ENCODE measurements around the gene C7orf25.
"Not testable (repeated sequence)": the region's sequence is repeated elsewhere in the genome, so short reads cannot be mapped to it uniquely, and the experiment has no call there.

C7orf25 gene

GRCh38 chr7:42913591-42913990, 1.7 kb upstream of the C7orf25 start:
- peak; percentile 50 for ATAC-seq
- no peaks in the 10 kb centered on the region for H3K9me3 Mint-ChIP-seq
- H3K4me1 Mint-ChIP-seq, result peaks cover 62% of the 10 kb centered on the region

GRCh38 chr7:42910306-42910705, 1.6 kb downstream of the C7orf25 start:
- no peak for DNase-seq
- H3K27me3 Mint-ChIP-seq, result no peaks in the 10 kb centered on the region
- H3K4me3 Mint-ChIP-seq, result peak overlapping the region in 1 of 2 donors; percentile 99
- no peaks in the 10 kb centered on the region for H3K9me3 Mint-ChIP-seq
- ATAC-seq, result no peak
- H3K27ac Mint-ChIP-seq, result no peak overlapping the region
- H3K4me1 Mint-ChIP-seq, result peaks cover 78% of the 10 kb centered on the region

More at GRCh38 chr7:42913591-42913990, 1.7 kb upstream of the C7orf25 start:
- no peak for DNase-seq
- H3K27ac Mint-ChIP-seq, result peak overlapping the region in 1 of 2 donors; percentile 88
- no peaks in the 10 kb centered on the region for H3K27me3 Mint-ChIP-seq
- H3K4me3 Mint-ChIP-seq, result peak overlapping the region; percentile 84 to 89

GRCh38 chr7:42907316-42907715, 4.6 kb downstream of the C7orf25 start:
- ATAC-seq (no peak), DNase-seq (no peak)
- Mint-ChIP-seq H3K4me3 (no peak overlapping the region), H3K27me3 (no peaks in the 10 kb centered on the region), H3K27ac (no peak overlapping the region), H3K4me1 (peaks cover 48% of the 10 kb centered on the region), H3K9me3 (no peaks in the 10 kb centered on the region)

GRCh38 chr7:42906181-42906580, 5.7 kb downstream of the C7orf25 start:
- Mint-ChIP-seq H3K27ac (no peak overlapping the region), H3K4me1 (peaks cover 41% of the 10 kb centered on the region), H3K9me3 (no peaks in the 10 kb centered on the region), H3K4me3 (no peak overlapping the region), H3K27me3 (no peaks in the 10 kb centered on the region)
- no peak for DNase-seq
- no peak for ATAC-seq

- peaks cover 11% of the 10 kb centered on the region for H3K4me1 Mint-ChIP-seq
- H3K4me3 Mint-ChIP-seq, result no peak overlapping the region
- H3K27me3 Mint-ChIP-seq, result no peaks in the 10 kb centered on the region
- H3K27ac Mint-ChIP-seq, result no peak overlapping the region
- ATAC-seq (no peak), DNase-seq (no peak)
- H3K9me3 Mint-ChIP-seq, result peaks cover 0 to 6% of the 10 kb centered on the region in 2 donors
These were observed 9.5 kb downstream of the C7orf25 start for GRCh38 chr7:42902331-42902730.

- ATAC-seq (no peak), DNase-seq (no peak)
- H3K4me1 Mint-ChIP-seq, result peaks cover 3% of the 10 kb centered on the region
- no peaks in the 10 kb centered on the region for H3K27me3 Mint-ChIP-seq
- H3K27ac Mint-ChIP-seq, result no peak overlapping the region
- peaks cover 6 to 15% of the 10 kb centered on the region in 2 donors for H3K9me3 Mint-ChIP-seq
- no peak overlapping the region for H3K4me3 Mint-ChIP-seq
These were observed 11.0 kb downstream of the C7orf25 start for GRCh38 chr7:42900842-42901241.

- H3K27me3 Mint-ChIP-seq, result no peaks in the 10 kb centered on the region
These were observed 18.3 kb downstream of the C7orf25 start for GRCh38 chr7:42893346-42894240.

GRCh38 chr7:42886893-42887505, 24.9 kb downstream of the C7orf25 start:
- ATAC-seq (no peak), DNase-seq (no peak)
- Mint-ChIP-seq H3K9me3 (no peaks in the 10 kb centered on the region), H3K27me3 (no peaks in the 10 kb centered on the region), H3K27ac (peak overlapping the region in 1 of 2 donors; percentile 55), H3K4me3 (peak overlapping the region; percentile 48 to 87), H3K4me1 (peaks cover 29% of the 10 kb centered on the region)

More at GRCh38 chr7:42893346-42894240, 18.3 kb downstream of the C7orf25 start:
- H3K4me3 Mint-ChIP-seq, result no peak overlapping the region
- H3K4me1 Mint-ChIP-seq, result peaks cover 9% of the 10 kb centered on the region
- H3K27ac Mint-ChIP-seq, result no peak overlapping the region
- peaks cover 21 to 36% of the 10 kb centered on the region in 2 donors for H3K9me3 Mint-ChIP-seq
- no peak for ATAC-seq
- DNase-seq, result no peak

GRCh38 chr7:42886129-42886528, 25.7 kb downstream of the C7orf25 start:
- Mint-ChIP-seq H3K27me3 (no peaks in the 10 kb centered on the region), H3K4me3 (no peak overlapping the region), H3K4me1 (peaks cover 29% of the 10 kb centered on the region), H3K27ac (no peak overlapping the region), H3K9me3 (no peaks in the 10 kb centered on the region)
- ATAC-seq (no peak), DNase-seq (no peak)

GRCh38 chr7:42885183-42885582, 26.7 kb downstream of the C7orf25 start:
- not testable (repeated sequence) for H3K27me3 Mint-ChIP-seq, H3K4me3 Mint-ChIP-seq, ATAC-seq, DNase-seq, H3K27ac Mint-ChIP-seq, H3K9me3 Mint-ChIP-seq
- H3K4me1 Mint-ChIP-seq, result peaks cover 29% of the 10 kb centered on the region

GRCh38 chr7:42883950-42884349, 27.9 kb downstream of the C7orf25 start:
- no peaks in the 10 kb centered on the region for H3K27me3 Mint-ChIP-seq
- ATAC-seq, result no peak

GRCh38 chr7:42880392-42880791, 31.5 kb downstream of the C7orf25 start:
- Mint-ChIP-seq H3K4me1 (peaks cover 6% of the 10 kb centered on the region), H3K27me3 (peaks cover 18% of the 10 kb centered on the region), H3K4me3 (no peak overlapping the region), H3K9me3 (no peaks in the 10 kb centered on the region), H3K27ac (no peak overlapping the region)
- DNase-seq (no peak), ATAC-seq (no peak)

More at GRCh38 chr7:42883950-42884349, 27.9 kb downstream of the C7orf25 start:
- Mint-ChIP-seq H3K4me3 (no peak overlapping the region), H3K4me1 (peaks cover 23% of the 10 kb centered on the region), H3K27ac (no peak overlapping the region), H3K9me3 (no peaks in the 10 kb centered on the region)
- no peak for DNase-seq

GRCh38 chr7:42878303-42878702, 33.6 kb downstream of the C7orf25 start:
- Mint-ChIP-seq H3K4me1 (peaks cover 6% of the 10 kb centered on the region), H3K4me3 (no peak overlapping the region), H3K27me3 (peaks cover 20% of the 10 kb centered on the region), H3K27ac (peak overlapping the region in 1 of 2 donors; percentile 92), H3K9me3 (no peaks in the 10 kb centered on the region)
- ATAC-seq (no peak), DNase-seq (no peak)

GRCh38 chr7:42877862-42878261, 34.0 kb downstream of the C7orf25 start:
- no peak for ATAC-seq
- H3K4me1 Mint-ChIP-seq, result peaks cover 6% of the 10 kb centered on the region
- no peak for DNase-seq
- peaks cover 20% of the 10 kb centered on the region for H3K27me3 Mint-ChIP-seq
- no peaks in the 10 kb centered on the region for H3K9me3 Mint-ChIP-seq
- H3K4me3 Mint-ChIP-seq, result no peak overlapping the region
- H3K27ac Mint-ChIP-seq, result no peak overlapping the region

GRCh38 chr7:42876182-42877068, 35.4 kb downstream of the C7orf25 start:
- peak; percentile 41 to 58 for DNase-seq
- Mint-ChIP-seq H3K9me3 (no peaks in the 10 kb centered on the region), H3K27ac (peak overlapping the region in 1 of 2 donors; percentile 57), H3K4me1 (peaks cover 6% of the 10 kb centered on the region), H3K4me3 (no peak overlapping the region), H3K27me3 (peaks cover 20% of the 10 kb centered on the region)
- ATAC-seq, result peak; percentile 77
